AG04449 (cell line): Measurements from ENCODE around the gene CLEC12A.
"Not testable (repeated sequence)": the region's sequence is repeated elsewhere in the genome, so short reads cannot be mapped to it uniquely, and the experiment has no call there.

ENCODE experiments used
- CTCF ChIA-PET: fragments of 350-600 bp; formaldehyde crosslinking; extraction: SDS; loops from one replicate; lab custom pipeline; 2021; ENCODE audit warnings: antibody characterized with exemption; lab: Yijun Ruan, JAX
- POLR2A ChIA-PET: fragments of 400-600, 350-600 bp; formaldehyde crosslinking; extraction: SDS; loops from one replicate; lab custom pipeline; 2020; ENCODE audit warnings: antibody characterized with exemption, inconsistent platforms; lab: Yijun Ruan, JAX
- DNase-seq: peaks from one replicate; pipeline ENCODE4 v3.0.0-alpha.2; 2010; ENCODE audit warnings: low read depth, low spot score
- H3K4me3 ChIP-seq: 2 replicates; pipeline ENCODE4 v1.5.1; 2011; ENCODE audit warnings: low read depth, mild to moderate bottlenecking, control low read depth, low read length
- CTCF ChIP-seq: IDR thresholded peaks from one replicate; pipeline ENCODE4 v1.5.1; 2011; ENCODE audit warnings: mild to moderate bottlenecking, moderate library complexity, low read length, control low read depth, inconsistent platforms; ENCODE audit not compliant: insufficient read depth; ENCODE audit errors: missing control alignments

Gene CLEC12A

GRCh38 chr12:9957834-9958233 lies 13.4 kb upstream of the CLEC12A start:
- TF ChIP-seq CTCF = no peak
- CTCF ChIA-PET = no interaction called here
- POLR2A ChIA-PET = no interaction called here
- no peak overlapping the region for H3K4me3 ChIP-seq
- DNase-seq = no peak

GRCh38 chr12:9960590-9960989 lies 10.6 kb upstream of the CLEC12A start:
- POLR2A ChIA-PET = no interaction called here

GRCh38 chr12:9961106-9961505 lies 10.1 kb upstream of the CLEC12A start:
- DNase-seq = no peak
- no peak overlapping the region for H3K4me3 ChIP-seq
- CTCF ChIA-PET = no interaction called here
- POLR2A ChIA-PET = no interaction called here
- no peak for TF ChIP-seq CTCF

More at GRCh38 chr12:9960590-9960989, 10.6 kb upstream of the CLEC12A start:
- CTCF ChIA-PET = no interaction called here
- DNase-seq = no peak
- no peak overlapping the region for H3K4me3 ChIP-seq
- no peak for TF ChIP-seq CTCF

GRCh38 chr12:9961901-9962300 lies 9.3 kb upstream of the CLEC12A start:
- TF ChIP-seq CTCF = no peak
- DNase-seq = no peak
- no peak overlapping the region for H3K4me3 ChIP-seq
- POLR2A ChIA-PET = no interaction called here
- CTCF ChIA-PET = interaction anchor here (0.9 kb wide), 1 partner anchor 211 kb away, joined by 3 read pairs; no protein-coding TSS in a partner anchor

GRCh38 chr12:9969673-9970072 lies 1.5 kb upstream of the CLEC12A start:
- ChIA-PET CTCF (interaction anchor here (0.6 kb wide), 1 partner anchor 220 kb away, joined by 3 read pairs; no protein-coding TSS in a partner anchor), POLR2A (no interaction called here)
- no peak for TF ChIP-seq CTCF
- H3K4me3 ChIP-seq = no peak overlapping the region
- no peak for DNase-seq

- DNase-seq = no peak
- TF ChIP-seq CTCF = no peak
- ChIA-PET POLR2A (no interaction called here), CTCF (no interaction called here)
- H3K4me3 ChIP-seq = no peak overlapping the region
Measured at GRCh38 chr12:9973949-9974348, 2.7 kb downstream of the CLEC12A start.

- DNase-seq, POLR2A ChIA-PET, H3K4me3 ChIP-seq, CTCF ChIA-PET: not testable (repeated sequence)
Measured at GRCh38 chr12:9974731-9975130, 3.5 kb downstream of the CLEC12A start.
